C4-2B (cell line): ENCODE measurements around the gene IGFL2.

ENCODE experiments used
- CTCF ChIP-seq: fragments of 450-650 bp; conservative IDR thresholded peaks from 2 replicates; pipeline ENCODE4 v1.5.1; 2017; ENCODE audit warnings: mild to moderate bottlenecking
- ZFX ChIP-seq: fragments of 450-650 bp; IDR thresholded peaks from 2 replicates; pipeline ENCODE4 v1.6.1; 2017

GRCh38 chr19:46176116-46176860 lies 28.2 kb downstream of the IGFL2 start:
- TF ChIP-seq CTCF (no peak), ZFX (no peak)
